AG04450 (cell line): Measurements from ENCODE around the gene VIPR1. TPM values are rescaled to one million over a fixed set of nuclear protein-coding genes. Genes with fewer than 3 reads are reported as not detected.

ENCODE experiments used
- CTCF ChIA-PET: fragments of 300-600, 350-600 bp; formaldehyde crosslinking; extraction: SDS; loops from one replicate; lab custom pipeline; 2022; ENCODE audit warnings: antibody characterized with exemption, inconsistent platforms; lab: Charles Lee
- POLR2A ChIA-PET: fragments of 350-600 bp; formaldehyde crosslinking; extraction: SDS; loops from one replicate; lab custom pipeline; 2021; ENCODE audit warnings: antibody characterized with exemption, inconsistent platforms; lab: Yijun Ruan, JAX
- DNase-seq: peaks from one replicate; pipeline ENCODE4 v3.0.0-alpha.2; 2011; ENCODE audit warnings: low read depth, low spot score
- H3K27ac ChIP-seq: one replicate; pipeline ENCODE4 v1.5.1; 2012; ENCODE audit warnings: low read depth, low read length, control low read depth
- H3K27me3 ChIP-seq: one replicate; pipeline ENCODE4 v1.6.0; 2012; ENCODE audit warnings: low read length; ENCODE audit not compliant: control insufficient read depth, insufficient read depth
- H3K4me3 ChIP-seq: 2 replicates; pipeline ENCODE4 v1.5.1; 2011; ENCODE audit warnings: mild to moderate bottlenecking, low read depth, low read length, control low read depth
- H3K9me3 ChIP-seq: 2 replicates; pipeline ENCODE4 v1.5.1; 2012; ENCODE audit warnings: low read length; ENCODE audit not compliant: control insufficient read depth, insufficient read depth
- CTCF ChIP-seq: IDR thresholded peaks from 2 replicates; pipeline ENCODE4 v1.5.1; 2011; ENCODE audit warnings: low read depth, low read length, control low read depth, inconsistent platforms
- polyA plus RNA-seq: library from polyadenylated mRNA; depleted of rRNA; stranded (reverse); fragments of >200 nt; gene quantifications from 2 replicates; pipeline ENCODE4 v1.2.3, GENCODE V29; 2011

VIPR1 gene
- polyA plus RNA-seq, 1 experiment, result not detected

GRCh38 chr3:42498791-42499477 is 3.5 kb upstream of the VIPR1 start:
- Histone ChIP-seq H3K4me3 (no peak overlapping the region), H3K27me3 (peaks cover 57% of the 10 kb centered on the region), H3K27ac (no peak overlapping the region), H3K9me3 (peaks cover 3% of the 10 kb centered on the region; the same call in 1 of the 2 replicates)
- POLR2A ChIA-PET, result no interaction called here
- DNase-seq, result no peak
- CTCF ChIA-PET, result no interaction called here
- no peak for TF ChIP-seq CTCF

- peaks cover 61% of the 10 kb centered on the region for H3K27me3 ChIP-seq
- no peak overlapping the region for H3K4me3 ChIP-seq
- no peak for TF ChIP-seq CTCF
- ChIA-PET POLR2A (no interaction called here), CTCF (no interaction called here)
- no peak overlapping the region for H3K27ac ChIP-seq
- no peak for DNase-seq
- peaks cover 3% of the 10 kb centered on the region; the same call in 1 of the 2 replicates for H3K9me3 ChIP-seq
Observed at GRCh38 chr3:42499478-42499871, 3.0 kb upstream of the VIPR1 start.

- Histone ChIP-seq H3K27me3 (peaks cover 61% of the 10 kb centered on the region), H3K27ac (no peak overlapping the region), H3K4me3 (no peak overlapping the region), H3K9me3 (peaks cover 3% of the 10 kb centered on the region; the same call in 1 of the 2 replicates)
- CTCF ChIA-PET, result no interaction called here
- DNase-seq, result no peak
- POLR2A ChIA-PET, result no interaction called here
- TF ChIP-seq CTCF, result no peak
Observed at GRCh38 chr3:42500091-42500490, 2.4 kb upstream of the VIPR1 start.

- Histone ChIP-seq H3K4me3 (no peak overlapping the region), H3K27me3 (peaks cover 58% of the 10 kb centered on the region), H3K9me3 (peaks cover 3% of the 10 kb centered on the region; the same call in 1 of the 2 replicates), H3K27ac (no peak overlapping the region)
- no peak for TF ChIP-seq CTCF
- ChIA-PET CTCF (interaction anchor here (1.4 kb wide), 1 partner anchor 47 kb away, joined by 3 read pairs; no protein-coding TSS in a partner anchor), POLR2A (no interaction called here)
- DNase-seq, result no peak
Observed at GRCh38 chr3:42500909-42501308, 1.5 kb upstream of the VIPR1 start.

GRCh38 chr3:42501321-42501680 is 1.1 kb upstream of the VIPR1 start:
- POLR2A ChIA-PET, result no interaction called here

More at GRCh38 chr3:42501321-42501680, 1.1 kb upstream of the VIPR1 start:
- CTCF ChIA-PET, result interaction anchor here (1.4 kb wide), 1 partner anchor 46 kb away, joined by 3 read pairs; no protein-coding TSS in a partner anchor
- H3K9me3 ChIP-seq, result peaks cover 3% of the 10 kb centered on the region; the same call in 1 of the 2 replicates
- H3K27ac ChIP-seq, result no peak overlapping the region
- no peak for DNase-seq
- no peak for TF ChIP-seq CTCF
- H3K4me3 ChIP-seq, result no peak overlapping the region
- H3K27me3 ChIP-seq, result peaks cover 58% of the 10 kb centered on the region
